ENCODE measurements around the gene SMYD3.

SMYD3 gene

GRCh38 chr1:246114369-246114768 lies 392.7 kb downstream of the SMYD3 start:
- TF ChIP-seq REST (IDR thresholded peaks at IDR 0.05; ENCODE audit: insufficient read depth in 1 of 2, low read depth in 2 of 2, low read length in 2 of 2) (no peak), SIN3A (IDR thresholded peaks at IDR 0.05; ENCODE audit: borderline replicate concordance, insufficient read depth, low read length) (no peak), TAF1 (IDR thresholded peaks at IDR 0.05; ENCODE audit: borderline replicate concordance, insufficient read depth, low read length) (no peak), FOXP2 (optimal IDR thresholded peaks at IDR 0.05; ENCODE audit: borderline replicate concordance, extremely low read depth, extremely low read length, insufficient read depth) (no peak), POLR2AphosphoS5 (IDR thresholded peaks at IDR 0.05; ENCODE audit: low read depth, low read length) (no peak)

GRCh38 chr1:246113555-246114095 lies 393.5 kb downstream of the SMYD3 start:
- TF ChIP-seq SIN3A (IDR thresholded peaks at IDR 0.05; ENCODE audit: borderline replicate concordance, insufficient read depth, low read length): no peak
- TF ChIP-seq REST (IDR thresholded peaks at IDR 0.05; ENCODE audit: insufficient read depth in 1 of 2, low read depth in 2 of 2, low read length in 2 of 2): no peak
- peak; percentile 39 for TF ChIP-seq FOXP2 (optimal IDR thresholded peaks at IDR 0.05; ENCODE audit: borderline replicate concordance, extremely low read depth, extremely low read length, insufficient read depth)
- TF ChIP-seq TAF1 (IDR thresholded peaks at IDR 0.05; ENCODE audit: borderline replicate concordance, insufficient read depth, low read length): no peak

- no peak for TF ChIP-seq SIN3A (IDR thresholded peaks at IDR 0.05; ENCODE audit: borderline replicate concordance, insufficient read depth, low read length)
- TF ChIP-seq TAF1 (IDR thresholded peaks at IDR 0.05; ENCODE audit: borderline replicate concordance, insufficient read depth, low read length): no peak
- no peak for TF ChIP-seq POLR2AphosphoS5 (IDR thresholded peaks at IDR 0.05; ENCODE audit: low read depth, low read length)
- TF ChIP-seq FOXP2 (optimal IDR thresholded peaks at IDR 0.05; ENCODE audit: borderline replicate concordance, extremely low read depth, extremely low read length, insufficient read depth): no peak
- TF ChIP-seq REST (IDR thresholded peaks at IDR 0.05; ENCODE audit: insufficient read depth in 1 of 2, low read depth in 2 of 2, low read length in 2 of 2): no peak
Measured at GRCh38 chr1:246111570-246111969, 395.5 kb downstream of the SMYD3 start.

GRCh38 chr1:246110343-246111219 lies 396.5 kb downstream of the SMYD3 start:
- peak; percentile 94 for TF ChIP-seq FOXP2 (optimal IDR thresholded peaks at IDR 0.05; ENCODE audit: borderline replicate concordance, extremely low read depth, extremely low read length, insufficient read depth)
- TF ChIP-seq SIN3A (IDR thresholded peaks at IDR 0.05; ENCODE audit: borderline replicate concordance, insufficient read depth, low read length): no peak

GRCh38 chr1:246108278-246108925 lies 398.7 kb downstream of the SMYD3 start:
- TF ChIP-seq TAF1 (IDR thresholded peaks at IDR 0.05; ENCODE audit: borderline replicate concordance, insufficient read depth, low read length) (no peak), SIN3A (IDR thresholded peaks at IDR 0.05; ENCODE audit: borderline replicate concordance, insufficient read depth, low read length) (no peak), FOXP2 (optimal IDR thresholded peaks at IDR 0.05; ENCODE audit: borderline replicate concordance, extremely low read depth, extremely low read length, insufficient read depth) (no peak), REST (IDR thresholded peaks at IDR 0.05; ENCODE audit: insufficient read depth in 1 of 2, low read depth in 2 of 2, low read length in 2 of 2) (no peak), POLR2AphosphoS5 (IDR thresholded peaks at IDR 0.05; ENCODE audit: low read depth, low read length) (no peak)
